HFFc6 (cell line): ENCODE measurements around the gene PSG11. TPM values are rescaled to one million over a fixed set of nuclear protein-coding genes. Genes with fewer than 3 reads are reported as not detected.
"Not testable (repeated sequence)": the region's sequence is repeated elsewhere in the genome, so short reads cannot be mapped to it uniquely, and the experiment has no call there.

Experiments
- DNase-seq: peaks from one replicate; pipeline ENCODE4 v3.0.0-alpha.2; 2018
- H3K27ac Mint-ChIP-seq: 2 replicates; pipeline ENCODE4 v1.8.0; 2020; ENCODE audit warnings: mild to moderate bottlenecking, mixed read lengths
- H3K27me3 Mint-ChIP-seq: 2 replicates; pipeline ENCODE4 v1.8.0; 2021; ENCODE audit warnings: mild to moderate bottlenecking, moderate library complexity, mixed read lengths; ENCODE audit not compliant: insufficient read depth
- H3K36me3 Mint-ChIP-seq: 2 replicates; pipeline ENCODE4 v1.8.0; 2021; ENCODE audit warnings: low read depth, mixed read lengths
- H3K4me1 Mint-ChIP-seq: 2 replicates; pipeline ENCODE4 v1.8.0; 2020; ENCODE audit warnings: low read depth, mixed read lengths
- H3K4me3 Mint-ChIP-seq: 2 replicates; pipeline ENCODE4 v1.8.0; 2020; ENCODE audit warnings: mild to moderate bottlenecking, moderate library complexity, mixed read lengths
- H3K9me3 Mint-ChIP-seq: 2 replicates; pipeline ENCODE4 v1.8.0; 2020; ENCODE audit warnings: mild to moderate bottlenecking, mixed read lengths
- total RNA-seq, 6 experiments: library from RNA; stranded (reverse); fragmentation: NEBNext Ultra II Directional; extraction: Animal tissue kit (Norgen Biotek cat#: 25700); gene quantifications; 2 replicates in 1 of 6; 3 replicates in 5 of 6; pipeline ENCODE4 v1.2.3, GENCODE V29; 2021
- TF ChIP-seq, protein P1 (sequence below): fragments of 200-600 bp; sonication (generic); IDR thresholded peaks from 2 replicates; pipeline ENCODE4 v1.5.0; 2021; ENCODE audit warnings: antibody characterized with exemption, mild to moderate bottlenecking

The PSG11 gene
- total RNA-seq, 6 experiments from 2014 or later, result 0.19 to 0.84 (median 0.47) TPM; not detected in 1

DNA sequence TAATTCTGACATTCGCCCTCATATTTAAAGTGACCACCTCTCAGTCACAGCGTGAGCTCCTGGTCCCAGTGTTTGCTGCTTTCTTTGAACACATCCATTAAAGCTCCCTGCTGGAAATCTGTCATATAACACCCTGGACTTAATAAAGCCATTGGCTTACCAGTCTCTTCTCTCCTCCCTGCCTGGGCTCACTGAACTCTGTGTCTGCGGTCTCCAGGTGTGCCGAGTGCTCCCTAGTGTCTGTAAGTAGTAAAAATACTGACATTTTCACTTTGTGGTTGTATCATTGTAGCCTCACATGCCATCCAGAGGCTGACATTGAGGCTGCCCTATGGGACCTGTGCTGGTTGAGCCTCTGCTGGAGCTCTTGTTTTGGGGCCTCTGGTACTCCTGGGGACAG, 2.6 kb upstream of the PSG11 start:
- peak overlapping the region; percentile 70 for H3K27ac Mint-ChIP-seq
- no peak overlapping the region for H3K4me3 Mint-ChIP-seq
- TF ChIP-seq, protein P1, sequence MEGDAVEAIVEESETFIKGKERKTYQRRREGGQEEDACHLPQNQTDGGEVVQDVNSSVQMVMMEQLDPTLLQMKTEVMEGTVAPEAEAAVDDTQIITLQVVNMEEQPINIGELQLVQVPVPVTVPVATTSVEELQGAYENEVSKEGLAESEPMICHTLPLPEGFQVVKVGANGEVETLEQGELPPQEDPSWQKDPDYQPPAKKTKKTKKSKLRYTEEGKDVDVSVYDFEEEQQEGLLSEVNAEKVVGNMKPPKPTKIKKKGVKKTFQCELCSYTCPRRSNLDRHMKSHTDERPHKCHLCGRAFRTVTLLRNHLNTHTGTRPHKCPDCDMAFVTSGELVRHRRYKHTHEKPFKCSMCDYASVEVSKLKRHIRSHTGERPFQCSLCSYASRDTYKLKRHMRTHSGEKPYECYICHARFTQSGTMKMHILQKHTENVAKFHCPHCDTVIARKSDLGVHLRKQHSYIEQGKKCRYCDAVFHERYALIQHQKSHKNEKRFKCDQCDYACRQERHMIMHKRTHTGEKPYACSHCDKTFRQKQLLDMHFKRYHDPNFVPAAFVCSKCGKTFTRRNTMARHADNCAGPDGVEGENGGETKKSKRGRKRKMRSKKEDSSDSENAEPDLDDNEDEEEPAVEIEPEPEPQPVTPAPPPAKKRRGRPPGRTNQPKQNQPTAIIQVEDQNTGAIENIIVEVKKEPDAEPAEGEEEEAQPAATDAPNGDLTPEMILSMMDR, result no peak
- no peak for DNase-seq
- H3K4me1 Mint-ChIP-seq, result peaks cover 85% of the 10 kb centered on the region
- H3K36me3 Mint-ChIP-seq, result peaks cover 22% of the 10 kb centered on the region
- H3K27me3 Mint-ChIP-seq, result no peaks in the 10 kb centered on the region; the same call in 1 of the 2 replicates
- peaks cover 7% of the 10 kb centered on the region for H3K9me3 Mint-ChIP-seq

DNA sequence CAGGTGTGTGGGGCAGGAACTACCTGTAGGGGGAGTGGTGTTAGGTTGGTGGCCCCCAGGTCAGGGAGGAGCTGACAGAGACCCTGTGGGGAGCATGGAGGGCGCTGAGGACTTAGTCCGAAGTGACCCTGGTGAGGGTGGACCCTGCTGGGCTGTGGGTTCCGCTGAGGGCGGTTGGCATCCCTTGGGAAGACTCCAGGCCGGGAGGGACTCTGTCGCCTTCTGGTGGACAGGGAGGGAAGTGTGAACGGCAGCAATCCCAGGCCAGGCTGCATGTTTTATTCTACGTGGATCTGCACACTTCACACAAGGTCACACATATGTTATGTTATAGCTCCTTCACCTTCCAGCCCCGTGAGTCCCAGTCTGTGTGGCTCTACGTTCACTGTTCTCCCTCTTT, 1.7 kb upstream of the PSG11 start:
- not testable (repeated sequence) for H3K27me3 Mint-ChIP-seq, H3K9me3 Mint-ChIP-seq, H3K4me3 Mint-ChIP-seq, DNase-seq
- H3K27ac Mint-ChIP-seq, result peak overlapping the region; percentile 45
- TF ChIP-seq, protein P1, result peak; percentile 50
- H3K4me1 Mint-ChIP-seq, result peaks cover 88% of the 10 kb centered on the region
- peaks cover 22% of the 10 kb centered on the region for H3K36me3 Mint-ChIP-seq

DNA sequence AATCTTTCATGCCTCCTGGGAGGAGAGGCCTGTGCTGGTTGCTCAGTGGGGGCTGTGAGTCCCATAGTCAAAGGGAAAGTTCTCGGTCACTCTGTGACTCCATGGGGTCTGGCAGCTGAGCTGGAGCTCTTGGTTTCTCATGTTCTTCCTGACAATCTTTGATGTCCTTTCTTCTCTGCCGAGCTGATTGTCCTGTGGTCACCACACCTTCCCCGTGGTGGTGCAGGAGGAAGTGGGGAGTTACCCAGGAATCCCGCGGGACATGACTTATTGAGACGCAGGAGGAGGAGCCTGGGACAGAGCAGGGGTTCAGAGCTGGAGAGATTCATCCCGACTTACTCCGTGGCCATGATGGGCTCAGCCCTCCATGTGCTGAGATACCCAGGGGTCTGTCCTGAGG, 792 bp upstream of the PSG11 start:
- not testable (repeated sequence) for DNase-seq, H3K27me3 Mint-ChIP-seq, H3K9me3 Mint-ChIP-seq, H3K4me3 Mint-ChIP-seq
- H3K4me1 Mint-ChIP-seq, result peaks cover 91% of the 10 kb centered on the region
- peaks cover 22% of the 10 kb centered on the region for H3K36me3 Mint-ChIP-seq
- H3K27ac Mint-ChIP-seq, result peak overlapping the region; percentile 57

DNA sequence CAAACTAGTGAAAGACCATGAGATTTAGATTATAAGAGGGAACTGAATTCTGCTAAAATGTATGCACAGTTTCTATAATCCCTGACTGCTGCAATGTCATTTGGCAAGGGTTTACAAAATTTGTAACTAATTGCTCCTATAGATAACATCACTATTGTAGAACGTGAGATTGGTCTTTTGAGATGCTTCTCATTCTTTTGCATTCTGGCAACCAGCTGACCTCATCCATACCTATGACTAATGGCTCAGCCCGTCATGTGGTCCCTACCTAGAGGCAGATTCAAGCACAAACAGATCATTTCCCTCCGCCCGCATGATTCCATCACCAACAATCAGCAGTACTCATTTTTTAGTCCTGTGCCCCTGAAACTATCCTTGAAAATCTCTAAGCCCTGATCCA, 4.2 kb downstream of the PSG11 start:
- H3K4me1 Mint-ChIP-seq, result peaks cover 90% of the 10 kb centered on the region
- H3K36me3 Mint-ChIP-seq, result not testable (repeated sequence)

DNA sequence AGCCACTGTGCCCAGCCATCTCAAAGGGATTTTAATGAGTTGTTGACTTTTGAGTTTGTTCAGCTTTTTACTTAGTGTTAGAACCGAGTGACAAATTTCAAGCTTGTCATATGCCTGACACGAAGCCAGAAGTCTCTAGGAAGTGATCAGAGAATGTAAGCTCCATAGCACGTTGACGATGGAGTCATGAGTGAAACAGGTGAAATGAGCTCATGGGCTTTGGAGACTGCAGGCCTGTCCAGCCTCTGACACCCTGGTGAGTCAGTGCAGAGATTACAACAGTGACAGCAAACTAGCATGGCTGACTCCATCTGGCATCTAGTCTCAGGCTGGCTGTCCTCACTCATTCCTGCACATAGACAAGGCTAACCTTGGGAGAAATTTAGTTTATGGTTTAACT, 4.6 kb downstream of the PSG11 start:
- not testable (repeated sequence) for H3K36me3 Mint-ChIP-seq, H3K9me3 Mint-ChIP-seq, H3K27me3 Mint-ChIP-seq
- peak overlapping the region; percentile 96 for H3K27ac Mint-ChIP-seq
- peak; percentile 94 for DNase-seq
- peaks cover 87% of the 10 kb centered on the region for H3K4me1 Mint-ChIP-seq
- peak overlapping the region; percentile 70 for H3K4me3 Mint-ChIP-seq

More for the DNA sequence above, 4.2 kb downstream of the PSG11 start:
- peak overlapping the region; percentile 27 for H3K4me3 Mint-ChIP-seq
- H3K27ac Mint-ChIP-seq, result peak overlapping the region; percentile 96
- not testable (repeated sequence) for H3K9me3 Mint-ChIP-seq, H3K27me3 Mint-ChIP-seq
- DNase-seq, result peak; percentile 98

DNA sequence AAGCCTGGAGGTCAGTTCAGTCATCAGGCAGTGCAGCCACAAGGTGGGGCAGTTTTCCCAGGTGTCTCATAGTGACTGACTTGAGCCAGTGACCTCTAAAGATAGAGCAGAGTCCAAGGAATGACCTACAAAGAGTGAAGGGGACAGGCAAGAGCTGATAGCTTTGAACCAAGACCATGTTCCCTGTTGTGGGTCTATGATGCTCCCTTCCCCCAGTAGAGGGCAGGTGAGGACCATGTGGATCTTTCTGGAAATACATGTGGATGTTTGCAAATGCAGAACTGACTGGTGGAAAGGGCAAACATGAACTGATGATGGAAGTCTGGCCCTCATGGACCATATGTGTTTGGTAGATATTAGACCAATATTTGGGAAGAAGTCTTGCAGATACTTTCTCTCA, 6.7 kb downstream of the PSG11 start:
- H3K36me3 Mint-ChIP-seq, H3K9me3 Mint-ChIP-seq, H3K27me3 Mint-ChIP-seq, H3K4me3 Mint-ChIP-seq: not testable (repeated sequence)
- TF ChIP-seq, protein P1, result peak; percentile 52
- peak; percentile 5 for DNase-seq
- Mint-ChIP-seq H3K27ac (peak overlapping the region; percentile 64; the same call in 1 of the 2 replicates), H3K4me1 (peaks cover 68% of the 10 kb centered on the region)

DNA sequence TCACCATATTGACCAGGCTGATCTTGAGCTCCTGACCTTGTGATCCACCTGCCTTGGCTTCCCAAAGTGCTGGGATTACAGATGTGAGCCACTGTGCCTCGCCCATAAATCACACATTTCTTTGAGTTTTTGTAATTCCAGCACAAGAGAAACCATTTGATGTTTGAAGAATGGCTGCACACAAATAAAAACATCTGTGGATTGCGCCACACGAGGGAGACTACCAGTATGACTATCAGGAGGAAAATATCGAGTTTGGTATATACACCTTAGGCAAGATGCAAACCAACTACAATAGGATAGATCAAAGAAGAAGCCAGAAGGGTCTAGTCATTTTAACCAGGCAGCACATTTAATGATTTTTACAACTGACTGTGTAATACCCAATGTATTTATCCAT, 20.4 kb downstream of the PSG11 start:
- not testable (repeated sequence) for H3K9me3 Mint-ChIP-seq, H3K36me3 Mint-ChIP-seq, H3K4me3 Mint-ChIP-seq, H3K27ac Mint-ChIP-seq, H3K27me3 Mint-ChIP-seq, DNase-seq
- H3K4me1 Mint-ChIP-seq, result peaks cover 62% of the 10 kb centered on the region

DNA sequence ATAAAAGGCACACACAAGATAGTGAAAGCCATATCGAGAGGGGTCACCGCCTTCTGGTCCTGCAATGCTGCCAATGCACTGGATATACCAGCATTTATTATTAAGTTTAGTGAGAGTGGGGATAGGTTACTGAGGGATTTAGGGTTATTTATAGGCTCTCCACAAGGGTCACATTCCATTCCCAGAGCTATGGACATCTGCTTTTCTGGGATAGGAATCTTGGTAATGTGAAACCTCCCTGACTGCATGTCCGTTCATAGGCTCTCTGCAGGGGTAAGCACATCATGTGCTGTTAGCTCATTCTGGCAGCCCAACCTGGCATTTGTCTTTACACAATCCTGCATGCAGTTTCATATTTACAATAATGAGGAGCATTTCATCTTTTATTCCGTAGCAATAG, 21.4 kb downstream of the PSG11 start:
- peaks cover 14% of the 10 kb centered on the region for H3K36me3 Mint-ChIP-seq
- peaks cover 70% of the 10 kb centered on the region for H3K4me1 Mint-ChIP-seq
- not testable (repeated sequence) for H3K4me3 Mint-ChIP-seq, H3K9me3 Mint-ChIP-seq, H3K27me3 Mint-ChIP-seq
- peak; percentile 29 for DNase-seq
- peak overlapping the region; percentile 83; the same call in 1 of the 2 replicates for H3K27ac Mint-ChIP-seq

DNA sequence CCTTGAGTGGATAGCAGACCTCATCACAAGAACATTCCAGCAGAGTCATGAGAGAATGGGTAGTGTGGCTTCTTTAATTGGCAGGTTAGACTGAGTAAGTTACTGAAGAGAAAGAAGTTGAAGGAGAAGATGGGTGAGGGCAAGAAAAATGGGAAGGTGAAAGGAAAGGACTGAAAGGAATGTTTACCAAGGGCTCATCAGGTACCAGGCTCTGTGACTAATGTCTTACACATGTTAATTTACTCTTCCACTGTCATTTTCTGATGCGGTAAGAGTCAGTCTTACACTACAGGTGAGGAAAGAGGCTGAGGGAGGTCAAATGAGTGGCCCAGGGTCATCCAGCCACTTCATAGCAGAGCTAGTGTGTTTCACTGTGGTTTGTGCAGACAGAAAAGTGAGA, 22.6 kb downstream of the PSG11 start:
- Mint-ChIP-seq H3K27ac (peak overlapping the region; percentile 83), H3K36me3 (peaks cover 14% of the 10 kb centered on the region), H3K4me1 (peaks cover 67% of the 10 kb centered on the region), H3K4me3 (peak overlapping the region; percentile 32; the same call in 1 of the 2 replicates)
- H3K9me3 Mint-ChIP-seq, DNase-seq, H3K27me3 Mint-ChIP-seq: not testable (repeated sequence)

DNA sequence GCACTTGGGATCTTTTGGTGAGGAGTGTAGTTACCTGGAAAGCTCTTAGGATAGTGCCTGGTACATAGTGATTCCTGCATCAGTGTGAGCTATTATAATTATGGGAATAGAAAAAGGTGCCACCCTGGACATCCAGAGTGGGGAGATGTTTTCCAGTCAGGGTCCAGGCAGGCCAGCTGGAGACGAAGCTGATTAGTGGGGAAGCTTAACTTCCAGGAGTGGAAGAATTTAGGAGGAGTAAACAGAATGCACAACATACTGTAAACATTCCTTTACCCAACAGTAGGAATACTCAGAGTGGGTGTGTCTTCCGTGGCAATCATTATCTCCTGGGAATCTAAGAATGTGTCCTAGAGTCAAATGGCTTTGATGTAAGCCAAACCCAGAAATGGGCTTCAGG, 23.3 kb downstream of the PSG11 start:
- DNase-seq, result peak; percentile 7
- not testable (repeated sequence) for H3K27me3 Mint-ChIP-seq, H3K4me3 Mint-ChIP-seq, H3K9me3 Mint-ChIP-seq
- peak overlapping the region; percentile 83; the same call in 1 of the 2 replicates for H3K27ac Mint-ChIP-seq
- peaks cover 14% of the 10 kb centered on the region for H3K36me3 Mint-ChIP-seq
- H3K4me1 Mint-ChIP-seq, result peaks cover 68% of the 10 kb centered on the region

DNA sequence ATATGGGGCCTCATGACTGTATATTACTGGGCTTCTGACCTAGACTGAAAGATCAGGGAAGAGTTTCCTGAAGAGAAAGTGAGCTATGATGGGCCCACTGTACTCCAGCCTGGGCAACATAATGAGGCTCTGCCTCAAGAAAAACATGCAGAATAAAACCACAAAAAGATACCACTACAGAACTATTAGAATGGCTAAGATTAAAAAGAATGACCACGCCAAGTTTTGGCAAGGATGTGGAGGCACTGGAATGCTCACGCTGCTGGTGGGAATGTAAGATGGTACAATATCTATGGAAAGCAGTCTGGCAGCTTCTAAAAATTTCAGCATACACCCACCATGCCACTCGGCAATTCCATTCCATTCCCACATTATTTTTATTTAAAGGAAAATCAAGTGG, 30.1 kb downstream of the PSG11 start:
- Mint-ChIP-seq H3K4me1 (peaks cover 52% of the 10 kb centered on the region), H3K36me3 (peaks cover 25% of the 10 kb centered on the region)
- DNase-seq, H3K9me3 Mint-ChIP-seq, H3K27me3 Mint-ChIP-seq, H3K4me3 Mint-ChIP-seq, H3K27ac Mint-ChIP-seq: not testable (repeated sequence)
